GM19324 (cell line): ENCODE measurements around the gene CTRB1.

Source experiments
- ATAC-seq: cut with Tn5 transposase; IDR thresholded peaks from one replicate; pipeline ENCODE4 v1.9.1; 2021; ENCODE audit warnings: mild to moderate bottlenecking, moderate library complexity; ENCODE audit not compliant: unreplicated experiment, low FRiP score

The CTRB1 gene

DNA sequence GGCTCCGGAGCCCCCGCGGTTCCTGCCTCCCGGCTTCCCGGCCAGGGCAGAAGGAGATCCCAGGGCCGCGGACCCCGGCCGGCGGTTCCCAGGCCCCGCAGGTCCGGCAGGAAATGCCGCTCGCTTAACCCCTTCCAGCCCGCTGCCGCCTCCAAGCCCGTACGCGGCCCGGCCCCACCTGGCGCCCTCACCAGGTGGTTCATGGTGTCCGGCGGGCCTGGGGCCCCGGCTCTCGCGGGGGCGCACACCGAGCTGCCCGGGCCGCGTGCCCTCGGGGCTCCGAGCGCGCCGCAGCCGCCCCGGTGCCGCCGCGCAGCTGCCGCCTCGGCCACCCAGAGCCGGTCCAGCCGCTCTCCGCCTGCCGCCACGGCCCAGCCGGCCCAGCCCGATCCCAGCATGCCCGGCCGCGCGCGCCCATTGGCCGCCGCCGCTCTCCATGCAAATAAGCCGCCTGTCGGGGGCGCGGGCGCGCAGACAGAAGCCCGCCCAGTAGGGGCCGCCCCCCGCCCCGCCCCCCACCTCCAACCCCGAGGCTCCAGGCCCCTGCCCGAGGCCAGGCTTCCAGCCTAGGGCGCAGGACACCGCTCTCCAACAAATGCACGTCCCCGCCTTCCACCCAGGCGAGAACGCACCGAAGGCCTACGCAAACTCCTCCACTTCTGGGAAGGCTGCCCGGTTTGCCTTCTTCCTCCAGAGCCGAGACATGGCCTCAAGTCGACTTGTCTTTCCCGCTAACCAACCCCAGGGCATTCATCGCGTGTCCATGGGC lies 32.7 kb downstream of the CTRB1 start, which contains the start of gene BCAR1:
BCAR1 (minus strand) TSS at position 345 of the 769 bp plus-strand sequence; CDS start at position 203, 142 bp downstream.
- ATAC-seq, result peak; percentile 79

DNA sequence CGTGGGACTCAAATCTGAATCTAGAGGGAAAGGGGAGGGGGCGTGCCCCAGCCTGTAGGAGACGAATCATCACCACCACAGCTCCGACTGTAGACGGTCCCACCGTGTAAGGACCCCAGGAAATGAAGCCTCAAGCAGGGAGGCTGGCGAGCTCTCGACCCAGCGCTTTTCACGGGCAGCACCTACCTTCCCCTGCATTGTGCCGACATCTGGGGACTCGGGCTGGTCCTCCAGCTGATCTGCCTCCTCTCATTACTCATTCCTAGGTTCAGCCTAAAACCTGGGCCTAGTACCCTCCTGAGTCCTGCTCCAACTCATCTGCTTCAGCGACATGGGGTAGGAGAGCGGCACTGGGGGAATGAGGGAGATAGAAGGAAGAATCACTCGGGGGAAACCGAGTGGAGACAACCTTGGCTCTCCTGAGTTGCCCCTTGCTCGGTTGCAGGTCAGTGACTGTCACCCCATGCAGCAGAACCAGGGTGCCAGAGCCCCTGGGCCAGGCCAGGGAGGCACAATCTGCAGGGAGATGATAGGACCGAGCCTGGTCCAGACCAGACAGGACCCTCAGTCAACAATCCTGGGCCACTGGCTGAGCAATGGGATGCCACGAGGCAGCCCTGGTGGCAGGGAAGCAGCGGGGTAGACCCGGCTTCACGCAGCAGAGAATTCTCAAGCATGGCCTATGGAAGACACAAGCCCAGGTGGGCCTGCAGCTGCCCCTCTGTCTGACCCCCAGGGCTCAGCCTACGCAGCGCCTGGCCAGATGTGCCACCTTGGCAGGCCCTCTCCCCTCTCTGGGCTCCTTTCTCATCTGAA lies 33.5 kb downstream of the CTRB1 start:
- no peak for ATAC-seq

GRCh38 chr16:75252946-75253911 lies 34.4 kb downstream of the CTRB1 start:
- no peak for ATAC-seq

DNA sequence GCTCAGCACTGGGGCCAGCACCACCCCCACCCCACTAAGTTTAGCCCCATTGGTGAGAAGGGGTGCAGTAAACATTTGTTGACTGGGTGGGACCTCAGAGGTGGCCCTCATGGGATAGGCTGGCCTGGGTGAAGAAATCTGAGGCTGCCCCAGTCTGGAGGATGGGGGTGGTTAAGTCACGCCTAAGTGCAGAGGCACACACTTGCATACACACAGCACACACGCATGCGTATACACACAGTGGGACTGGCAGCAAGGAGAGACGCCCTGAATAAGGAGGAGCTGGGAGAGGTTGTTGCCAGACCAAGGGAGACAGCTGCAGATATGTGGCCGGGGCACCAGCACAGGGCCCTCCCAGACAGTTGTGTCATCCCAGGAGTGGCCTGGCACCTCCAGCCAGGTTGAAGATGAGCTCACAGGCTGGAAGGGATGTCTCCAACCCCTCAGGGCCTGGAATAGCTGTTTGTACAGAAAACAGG lies 35.6 kb downstream of the CTRB1 start:
- ATAC-seq, result no peak

GRCh38 chr16:75256059-75256571 lies 37.3 kb downstream of the CTRB1 start:
- no peak for ATAC-seq

DNA sequence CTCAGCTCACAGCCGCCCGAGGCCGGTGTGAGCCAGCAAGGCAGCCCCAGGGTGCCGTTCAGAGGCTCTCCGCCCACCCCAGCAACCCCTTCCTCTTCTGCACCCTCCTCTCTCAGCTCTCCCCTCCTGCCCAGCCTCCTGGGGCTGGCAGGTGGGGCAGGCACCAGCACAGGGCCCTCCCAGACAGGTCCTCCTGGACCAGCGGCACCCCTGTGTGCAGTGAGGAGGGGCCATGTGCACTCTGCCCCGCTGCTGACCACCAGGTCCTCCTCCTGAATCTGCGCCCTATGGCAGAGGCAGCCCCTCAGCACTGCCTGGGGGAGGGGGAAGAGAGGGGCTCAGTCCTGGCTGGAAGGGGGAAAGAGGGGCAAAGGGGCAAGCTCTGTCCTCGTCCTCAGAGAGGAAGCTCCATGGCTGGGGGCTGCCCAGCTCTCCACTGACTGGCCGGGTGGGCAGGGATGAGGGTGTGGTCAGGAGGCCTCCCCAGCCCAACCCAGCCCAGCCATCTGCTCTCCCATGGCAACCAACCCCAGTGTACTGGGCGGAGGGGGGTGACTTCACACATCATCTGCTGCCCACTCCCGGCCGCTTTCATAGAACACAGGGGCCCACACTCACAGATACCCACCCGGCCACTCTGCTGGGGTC lies 38.0 kb downstream of the CTRB1 start:
- no peak for ATAC-seq

DNA sequence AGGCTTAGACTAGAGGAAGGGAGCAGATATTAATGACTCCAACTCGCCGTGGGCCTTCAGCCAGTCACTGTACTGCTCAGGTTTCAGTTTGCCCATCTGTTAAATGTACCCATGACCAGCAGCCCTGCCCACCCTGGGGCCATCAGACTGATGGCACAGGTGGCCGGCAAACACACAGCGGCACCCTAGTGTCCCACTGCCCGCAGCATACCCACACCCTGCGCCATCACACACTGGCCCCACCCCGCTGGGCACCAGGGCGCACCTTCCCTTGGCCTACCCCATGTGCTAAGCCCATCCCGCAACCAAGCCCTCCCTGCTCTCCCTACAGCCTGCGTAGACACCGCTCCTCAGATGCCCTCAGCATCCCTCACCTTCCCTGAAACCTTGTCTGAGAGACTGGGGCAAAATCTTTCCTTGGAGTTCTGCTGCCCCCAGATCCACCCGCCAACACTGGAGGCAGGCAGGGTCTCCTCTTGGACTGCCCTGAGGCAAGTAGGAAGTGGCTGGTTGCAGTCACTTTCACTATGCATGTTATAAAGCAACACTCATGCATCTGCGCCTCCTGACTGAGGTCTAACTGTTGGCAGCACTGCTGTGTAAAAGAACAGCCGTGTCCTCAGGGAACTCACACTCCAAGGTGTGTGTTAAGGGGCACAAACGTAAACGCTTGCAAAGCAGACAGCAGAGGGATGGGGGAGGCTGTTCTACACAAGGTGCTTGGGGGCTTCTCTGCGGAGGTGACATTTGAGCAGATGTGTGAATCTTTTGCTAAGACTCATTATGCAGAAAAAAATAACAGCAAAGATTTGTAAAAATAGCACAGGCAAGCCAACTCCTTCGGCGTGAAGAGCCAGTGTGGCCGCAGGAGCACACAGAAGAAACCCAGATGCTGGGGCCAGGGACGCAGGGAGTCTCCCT lies 39.4 kb downstream of the CTRB1 start:
- no peak for ATAC-seq

GRCh38 chr16:75258807-75259141 lies 40.0 kb downstream of the CTRB1 start:
- ATAC-seq, result no peak

GRCh38 chr16:75260851-75261589 lies 42.2 kb downstream of the CTRB1 start:
- ATAC-seq, result no peak

DNA sequence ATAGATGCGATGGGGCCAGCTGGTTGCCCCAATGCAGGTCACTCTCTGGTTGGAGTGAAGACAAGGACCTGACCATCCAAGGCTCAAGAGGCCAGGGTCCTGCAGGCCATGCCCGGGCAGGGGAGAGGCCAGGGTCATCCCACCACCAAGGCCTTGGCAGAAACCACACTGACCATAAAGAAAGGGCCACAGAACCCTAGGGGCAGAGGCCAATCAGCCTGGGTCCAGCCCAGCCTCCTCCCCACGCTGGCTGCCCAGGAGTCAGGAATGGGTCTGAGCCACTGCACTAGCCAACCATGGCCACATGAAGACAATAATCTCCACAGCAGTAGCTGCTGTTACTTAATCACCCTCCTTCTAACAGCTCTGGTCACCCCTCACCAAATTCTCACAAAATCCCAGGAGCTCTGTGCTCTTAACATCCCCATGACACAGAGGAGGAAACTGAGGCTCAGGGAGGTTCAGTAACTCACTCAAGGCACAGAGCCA lies 42.8 kb downstream of the CTRB1 start:
- ATAC-seq, result no peak

GRCh38 chr16:75262104-75262799 lies 43.5 kb downstream of the CTRB1 start:
- no peak for ATAC-seq

- ATAC-seq, result no peak
These were observed 44.0 kb downstream of the CTRB1 start for GRCh38 chr16:75262800-75263127.

- ATAC-seq, result no peak
These were observed 44.6 kb downstream of the CTRB1 start for GRCh38 chr16:75263291-75263962.

GRCh38 chr16:75263963-75264445 lies 45.2 kb downstream of the CTRB1 start:
- no peak for ATAC-seq

GRCh38 chr16:75264457-75264998 lies 45.7 kb downstream of the CTRB1 start:
- no peak for ATAC-seq
